Activated T-helper 2 cell treated with anti-CD3 and anti-CD28 coated beads, Interferon-gamma antibody, Interleukin-2, Interleukin-4, amounts not matched to agents 10 μg/mL and 5 μg/mL and 100 μg/mL, durations not matched to agents 14 hours and 24 hours and 36 hours (primary cell): ENCODE data around the gene DDX11. TPM values are rescaled to one million over a fixed set of nuclear protein-coding genes. Genes with fewer than 3 reads are reported as not detected.
"Not testable (repeated sequence)": the region's sequence is repeated elsewhere in the genome, so short reads cannot be mapped to it uniquely, and the experiment has no call there.

Source experiments
- DNase-seq: peaks from one replicate; pipeline ENCODE4 v3.0.0; 2021; ENCODE audit warnings: low spot score
- H3K27ac Mint-ChIP-seq: one replicate; pipeline ENCODE4 v1.8.0; 2021; ENCODE audit warnings: mixed read lengths
- H3K27me3 Mint-ChIP-seq: one replicate; pipeline ENCODE4 v1.8.0; 2021; ENCODE audit warnings: low read depth, mixed read lengths
- H3K36me3 Mint-ChIP-seq: one replicate; pipeline ENCODE4 v1.8.0; 2021; ENCODE audit warnings: low read depth, mixed read lengths
- H3K4me1 Mint-ChIP-seq: one replicate; pipeline ENCODE4 v1.8.0; 2021; ENCODE audit warnings: low read depth, mixed read lengths
- H3K4me3 Mint-ChIP-seq: one replicate; pipeline ENCODE4 v1.8.0; 2021; ENCODE audit warnings: low read depth, mild to moderate bottlenecking, moderate library complexity, mixed read lengths
- H3K9me3 Mint-ChIP-seq: one replicate; pipeline ENCODE4 v1.8.0; 2021; ENCODE audit warnings: mixed read lengths
- intact Hi-C: fragments of 100-400 bp; cut with micrococcal nuclease; formaldehyde crosslinking; loops from one replicate; pipeline ENCODE4 v1.15.1; 2023
- total RNA-seq: library from RNA; stranded (reverse); gene quantifications from 2 replicates; pipeline ENCODE4 v1.2.3, GENCODE V29; 2022

Gene DDX11
- total RNA-seq, 1 donor from 2014 or later: 152 TPM

DNA sequence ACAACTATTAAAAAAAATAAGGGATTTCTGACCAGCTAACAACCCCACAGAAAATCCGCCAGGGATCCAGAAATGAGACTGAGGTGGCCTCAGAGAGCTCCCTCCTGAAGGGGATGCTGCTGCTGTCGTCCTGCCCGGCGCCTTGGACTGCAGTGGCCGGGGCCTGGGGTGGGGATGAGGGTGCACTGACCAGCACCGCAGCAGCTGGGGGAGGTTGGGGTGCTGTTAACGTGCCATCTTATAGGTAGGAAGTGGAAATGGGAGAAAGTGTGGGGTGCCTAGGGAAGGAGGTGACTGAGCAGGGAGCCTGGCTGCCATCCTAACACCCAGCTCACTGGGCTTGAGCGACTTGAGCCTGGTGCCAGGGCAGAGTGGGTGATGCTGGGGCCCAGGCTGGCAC, 32.0 kb downstream of the DDX11 start:
- Mint-ChIP-seq H3K9me3 (no peaks in the 10 kb centered on the region), H3K4me1 (no peaks in the 10 kb centered on the region), H3K36me3 (peaks cover 3% of the 10 kb centered on the region), H3K27ac (no peak overlapping the region), H3K27me3 (no peaks in the 10 kb centered on the region), H3K4me3 (no peak overlapping the region)
- DNase-seq: no peak
- intact Hi-C loops: no loop called here

GRCh38 chr12:31106101-31106803, 32.6 kb downstream of the DDX11 start:
- Mint-ChIP-seq H3K27ac (no peak overlapping the region), H3K36me3 (peaks cover 3% of the 10 kb centered on the region), H3K4me1 (no peaks in the 10 kb centered on the region), H3K9me3 (no peaks in the 10 kb centered on the region), H3K27me3 (peaks cover 2% of the 10 kb centered on the region), H3K4me3 (no peak overlapping the region)
- no peak for DNase-seq
- intact Hi-C loops: no loop called here

GRCh38 chr12:31109773-31110172, 36.1 kb downstream of the DDX11 start:
- H3K27ac Mint-ChIP-seq, H3K4me3 Mint-ChIP-seq, intact Hi-C loops, H3K36me3 Mint-ChIP-seq, H3K4me1 Mint-ChIP-seq, H3K9me3 Mint-ChIP-seq, DNase-seq: not testable (repeated sequence)
- peaks cover 11% of the 10 kb centered on the region for H3K27me3 Mint-ChIP-seq

- DNase-seq, intact Hi-C loops, H3K36me3 Mint-ChIP-seq, H3K9me3 Mint-ChIP-seq, H3K27ac Mint-ChIP-seq, H3K4me1 Mint-ChIP-seq, H3K4me3 Mint-ChIP-seq: not testable (repeated sequence)
- H3K27me3 Mint-ChIP-seq: peaks cover 11% of the 10 kb centered on the region
Observed at GRCh38 chr12:31110263-31110662, 36.6 kb downstream of the DDX11 start.

DNA sequence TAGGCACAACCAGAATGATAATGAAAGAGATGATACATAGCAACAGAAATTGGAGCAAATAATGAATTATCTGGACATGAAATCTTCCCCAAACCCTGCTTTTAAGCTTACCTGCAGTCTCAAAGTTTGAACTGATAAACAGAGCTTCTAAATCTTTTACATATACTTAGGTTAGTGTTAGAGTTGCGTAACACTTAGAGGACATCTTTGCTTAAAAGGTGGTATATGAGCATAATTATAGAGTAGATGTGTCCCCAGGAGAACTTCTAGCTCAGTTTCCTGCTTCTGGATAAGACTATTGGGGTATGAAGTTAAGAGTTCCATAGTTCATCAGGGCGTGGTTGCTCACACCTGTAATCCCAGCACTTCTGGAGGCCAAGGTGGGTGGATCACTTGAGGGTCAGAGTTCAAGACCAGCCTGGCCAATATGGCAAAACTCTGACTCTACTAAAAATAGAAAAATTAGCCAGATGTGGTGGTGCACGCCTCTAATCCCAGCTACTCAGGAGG, 41.5 kb downstream of the DDX11 start:
- not testable (repeated sequence) for H3K27ac Mint-ChIP-seq, H3K4me1 Mint-ChIP-seq, DNase-seq, H3K9me3 Mint-ChIP-seq, H3K4me3 Mint-ChIP-seq, H3K36me3 Mint-ChIP-seq
- intact Hi-C loops: loop anchor here (5.0 kb wide), 1 partner anchor 268 kb away; no protein-coding TSS in a partner anchor
- H3K27me3 Mint-ChIP-seq: peaks cover 26% of the 10 kb centered on the region

- not testable (repeated sequence) for H3K4me1 Mint-ChIP-seq, DNase-seq, H3K9me3 Mint-ChIP-seq, H3K36me3 Mint-ChIP-seq, H3K27ac Mint-ChIP-seq, H3K4me3 Mint-ChIP-seq
- intact Hi-C loops: loop anchor here (5.0 kb wide), 1 partner anchor 270 kb away; no protein-coding TSS in a partner anchor
- H3K27me3 Mint-ChIP-seq: peaks cover 25% of the 10 kb centered on the region
Observed at GRCh38 chr12:31116846-31117202, 43.2 kb downstream of the DDX11 start.

- peaks cover 25% of the 10 kb centered on the region for H3K27me3 Mint-ChIP-seq
- H3K4me3 Mint-ChIP-seq: peak overlapping the region; percentile 57
- peak; percentile 24 for DNase-seq
- no peaks in the 10 kb centered on the region for H3K36me3 Mint-ChIP-seq
- H3K9me3 Mint-ChIP-seq: no peaks in the 10 kb centered on the region
- intact Hi-C loops: loop anchor here (5.0 kb wide), 1 partner anchor 270 kb away; no protein-coding TSS in a partner anchor
- H3K27ac Mint-ChIP-seq: no peak overlapping the region
- H3K4me1 Mint-ChIP-seq: no peaks in the 10 kb centered on the region
Observed at GRCh38 chr12:31117203-31118011, 43.7 kb downstream of the DDX11 start.

- Mint-ChIP-seq H3K36me3 (no peaks in the 10 kb centered on the region), H3K4me1 (no peaks in the 10 kb centered on the region), H3K27ac (no peak overlapping the region), H3K9me3 (no peaks in the 10 kb centered on the region), H3K4me3 (no peak overlapping the region), H3K27me3 (peaks cover 22% of the 10 kb centered on the region)
- intact Hi-C loops: loop anchor here (5.0 kb wide), 1 partner anchor 271 kb away; no protein-coding TSS in a partner anchor
- DNase-seq: no peak
Observed at GRCh38 chr12:31118347-31119191, 44.9 kb downstream of the DDX11 start.

- no peaks in the 10 kb centered on the region for H3K36me3 Mint-ChIP-seq
- intact Hi-C loops: loop anchor here (5.0 kb wide), 1 partner anchor 272 kb away; no protein-coding TSS in a partner anchor
- H3K4me3 Mint-ChIP-seq: no peak overlapping the region
- H3K27me3 Mint-ChIP-seq: peaks cover 20% of the 10 kb centered on the region
- H3K4me1 Mint-ChIP-seq: no peaks in the 10 kb centered on the region
- H3K9me3 Mint-ChIP-seq: no peaks in the 10 kb centered on the region
- no peak for DNase-seq
- no peak overlapping the region for H3K27ac Mint-ChIP-seq
Observed at GRCh38 chr12:31119192-31119802, 45.6 kb downstream of the DDX11 start.

- H3K27ac Mint-ChIP-seq: no peak overlapping the region
- H3K27me3 Mint-ChIP-seq: peaks cover 18% of the 10 kb centered on the region
- no peak overlapping the region for H3K4me3 Mint-ChIP-seq
- no peaks in the 10 kb centered on the region for H3K4me1 Mint-ChIP-seq
- no peaks in the 10 kb centered on the region for H3K9me3 Mint-ChIP-seq
- H3K36me3 Mint-ChIP-seq: no peaks in the 10 kb centered on the region
- no peak for DNase-seq
- intact Hi-C loops: loop anchor here (5.0 kb wide), 1 partner anchor 273 kb away; no protein-coding TSS in a partner anchor
Observed at GRCh38 chr12:31119803-31120211, 46.1 kb downstream of the DDX11 start.

GRCh38 chr12:31120392-31121008, 46.8 kb downstream of the DDX11 start:
- H3K4me3 Mint-ChIP-seq: no peak overlapping the region
- H3K27ac Mint-ChIP-seq: no peak overlapping the region
- H3K36me3 Mint-ChIP-seq: no peaks in the 10 kb centered on the region
- H3K9me3 Mint-ChIP-seq: no peaks in the 10 kb centered on the region
- intact Hi-C loops: no loop called here
- H3K4me1 Mint-ChIP-seq: no peaks in the 10 kb centered on the region
- DNase-seq: no peak
- H3K27me3 Mint-ChIP-seq: peaks cover 17% of the 10 kb centered on the region
